Calu3 (cell line): ENCODE measurements around the gene DNAJB2. TPM values are rescaled to one million over a fixed set of nuclear protein-coding genes. Genes with fewer than 3 reads are reported as not detected.

Experiments used
- BruUV-seq: library from RNA; stranded (reverse); fragments of 400-500 nt; replicated peaks from 2 replicates; lab custom pipeline; 2021; lab: Mats Ljungman, UMichigan
- CTCF ChIA-PET: fragments of 300-600 bp; sonication (Branson Sonifier 250); formaldehyde crosslinking; loops from one replicate; lab custom pipeline; 2022; ENCODE audit warnings: antibody characterized with exemption; lab: Charles Lee
- DNase-seq: peaks from one replicate; pipeline ENCODE4 v3.0.0; 2022
- H3K27ac Mint-ChIP-seq: one replicate; pipeline ENCODE4 v1.8.0; 2022; ENCODE audit warnings: mixed read lengths; ENCODE audit not compliant: unreplicated experiment
- H3K27me3 Mint-ChIP-seq: one replicate; pipeline ENCODE4 v1.8.0; 2022; ENCODE audit warnings: mixed read lengths; ENCODE audit not compliant: unreplicated experiment
- H3K36me3 Mint-ChIP-seq: one replicate; pipeline ENCODE4 v1.8.0; 2022; ENCODE audit warnings: mild to moderate bottlenecking, moderate library complexity, mixed read lengths; ENCODE audit not compliant: insufficient read depth, unreplicated experiment
- H3K4me1 Mint-ChIP-seq: one replicate; pipeline ENCODE4 v1.8.0; 2022; ENCODE audit warnings: mild to moderate bottlenecking, low read depth, mixed read lengths; ENCODE audit not compliant: unreplicated experiment
- H3K4me3 Mint-ChIP-seq: one replicate; pipeline ENCODE4 v1.8.0; 2022; ENCODE audit warnings: mild to moderate bottlenecking, low read depth, moderate library complexity, mixed read lengths; ENCODE audit not compliant: unreplicated experiment
- H3K9me3 Mint-ChIP-seq: one replicate; pipeline ENCODE4 v1.8.0; 2022; ENCODE audit warnings: low read depth, mixed read lengths; ENCODE audit not compliant: unreplicated experiment
- intact Hi-C: fragments of 100-400 bp; cut with micrococcal nuclease; formaldehyde crosslinking; loops from one replicate; pipeline ENCODE4 v1.10.0; 2022; ENCODE audit not compliant: unreplicated experiment
- total RNA-seq: library from RNA; stranded (reverse); gene quantifications from 2 replicates; pipeline ENCODE4 v1.2.3, GENCODE V29; 2022
- TF ChIP-seq, protein P1 (sequence below): fragments of 200-600 bp; IDR thresholded peaks from one replicate; pipeline ENCODE4 v1.8.0; 2022; ENCODE audit warnings: antibody characterized with exemption; ENCODE audit not compliant: unreplicated experiment

Gene DNAJB2
- total RNA-seq, 1 experiment from 2014 or later, result 68.2 TPM

DNA sequence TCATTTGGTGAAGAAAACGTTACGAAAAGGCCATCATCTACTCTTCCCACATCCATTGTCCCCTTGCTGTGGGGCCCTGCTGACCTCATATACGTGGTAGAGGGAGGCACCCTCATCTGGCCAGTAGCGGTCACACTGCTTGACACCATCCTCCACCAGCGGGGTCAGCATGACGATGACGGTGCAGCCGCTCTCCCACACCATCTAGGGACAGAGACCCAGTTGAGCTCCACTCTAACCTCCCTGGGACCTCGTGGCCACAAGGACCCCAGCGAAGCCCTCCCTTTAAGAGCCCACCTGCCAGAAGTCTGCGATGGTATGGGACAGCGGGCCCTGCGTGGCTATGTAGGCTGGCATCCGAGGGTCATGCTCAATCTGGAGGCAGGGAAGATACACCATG lies 17.0 kb downstream of the DNAJB2 start:
- TF ChIP-seq, protein P1, sequence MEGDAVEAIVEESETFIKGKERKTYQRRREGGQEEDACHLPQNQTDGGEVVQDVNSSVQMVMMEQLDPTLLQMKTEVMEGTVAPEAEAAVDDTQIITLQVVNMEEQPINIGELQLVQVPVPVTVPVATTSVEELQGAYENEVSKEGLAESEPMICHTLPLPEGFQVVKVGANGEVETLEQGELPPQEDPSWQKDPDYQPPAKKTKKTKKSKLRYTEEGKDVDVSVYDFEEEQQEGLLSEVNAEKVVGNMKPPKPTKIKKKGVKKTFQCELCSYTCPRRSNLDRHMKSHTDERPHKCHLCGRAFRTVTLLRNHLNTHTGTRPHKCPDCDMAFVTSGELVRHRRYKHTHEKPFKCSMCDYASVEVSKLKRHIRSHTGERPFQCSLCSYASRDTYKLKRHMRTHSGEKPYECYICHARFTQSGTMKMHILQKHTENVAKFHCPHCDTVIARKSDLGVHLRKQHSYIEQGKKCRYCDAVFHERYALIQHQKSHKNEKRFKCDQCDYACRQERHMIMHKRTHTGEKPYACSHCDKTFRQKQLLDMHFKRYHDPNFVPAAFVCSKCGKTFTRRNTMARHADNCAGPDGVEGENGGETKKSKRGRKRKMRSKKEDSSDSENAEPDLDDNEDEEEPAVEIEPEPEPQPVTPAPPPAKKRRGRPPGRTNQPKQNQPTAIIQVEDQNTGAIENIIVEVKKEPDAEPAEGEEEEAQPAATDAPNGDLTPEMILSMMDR, result no peak
- H3K4me1 Mint-ChIP-seq, result no peaks in the 10 kb centered on the region
- intact Hi-C loops, result loop anchor here (5.0 kb wide), 2 partner anchors 44 to 119 kb away; partner anchors contain the start of genes CNPPD1, RETREG2, TUBA4A and TUBA4B
- no peak for DNase-seq
- CTCF ChIA-PET, result interaction anchor here (2.2 to 2.6 kb wide), 2 partner anchors 18 to 294 kb away, joined by 6 to 41 read pairs; partner anchors contain the start of gene DNAJB2
- no peaks in the 10 kb centered on the region for H3K9me3 Mint-ChIP-seq
- no peak overlapping the region for H3K4me3 Mint-ChIP-seq
- no TSS peak for BruUV-seq
- peaks cover 21% of the 10 kb centered on the region for H3K27me3 Mint-ChIP-seq
- peaks cover 8% of the 10 kb centered on the region for H3K36me3 Mint-ChIP-seq
- no peak overlapping the region for H3K27ac Mint-ChIP-seq

DNA sequence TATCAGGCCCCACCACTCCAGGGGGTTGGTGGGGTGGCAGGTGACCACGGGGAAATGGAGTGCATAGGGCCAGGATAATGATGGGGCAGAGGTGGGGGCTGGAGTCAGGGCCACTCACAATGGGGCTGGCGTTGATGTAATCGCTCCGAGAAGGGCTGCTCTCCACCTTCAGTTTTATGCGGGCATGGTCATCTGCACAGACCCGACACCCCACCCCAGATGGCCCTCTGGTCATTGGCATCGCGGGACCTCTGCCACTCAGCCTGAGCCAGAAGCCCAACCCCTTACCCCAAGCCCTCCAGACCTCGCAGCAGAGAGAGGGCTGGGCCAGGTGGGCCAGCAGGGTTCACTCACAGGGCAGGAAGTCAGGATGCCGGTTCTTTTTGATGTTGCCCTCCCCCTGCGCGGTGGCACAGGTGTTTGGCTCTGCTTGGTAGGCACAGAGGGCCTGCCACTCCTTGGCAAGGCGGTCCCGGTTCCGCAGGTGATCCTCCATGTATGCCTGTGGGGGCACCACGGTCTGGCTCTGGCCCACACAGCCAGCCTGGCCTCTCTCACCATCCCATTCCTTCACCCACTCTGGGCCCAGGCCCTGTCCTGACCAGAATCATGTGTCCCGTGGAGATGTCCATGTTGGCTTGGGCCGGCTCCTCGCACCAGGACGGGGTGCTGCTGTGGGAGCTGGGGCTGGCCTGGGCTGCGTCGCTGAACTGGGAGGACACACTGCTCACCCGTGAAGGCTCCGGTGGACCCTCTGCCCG lies 17.6 kb downstream of the DNAJB2 start:
- Mint-ChIP-seq H3K36me3 (peaks cover 8% of the 10 kb centered on the region), H3K4me1 (no peaks in the 10 kb centered on the region), H3K9me3 (no peaks in the 10 kb centered on the region), H3K4me3 (no peak overlapping the region), H3K27me3 (peaks cover 27% of the 10 kb centered on the region), H3K27ac (no peak overlapping the region)
- TF ChIP-seq, protein P1, result no peak
- intact Hi-C loops, result loop anchor here (5.0 kb wide), 2 partner anchors 45 to 120 kb away; partner anchors contain the start of genes CNPPD1, RETREG2, TUBA4A and TUBA4B
- DNase-seq, result no peak
- CTCF ChIA-PET, result interaction anchor here (2.6 kb wide), 1 partner anchor 19 kb away, joined by 41 read pairs; the partner anchor contains the start of gene DNAJB2
- BruUV-seq, result no TSS peak

- Mint-ChIP-seq H3K4me1 (no peaks in the 10 kb centered on the region), H3K27ac (no peak overlapping the region), H3K4me3 (no peak overlapping the region), H3K36me3 (peaks cover 8% of the 10 kb centered on the region), H3K27me3 (peaks cover 38% of the 10 kb centered on the region), H3K9me3 (no peaks in the 10 kb centered on the region)
- intact Hi-C loops, result loop anchor here (1.0 to 5.0 kb wide), 3 partner anchors 46 to 138 kb away; partner anchors contain the start of genes CNPPD1, NHEJ1, RETREG2 and TUBA4A
- CTCF ChIA-PET, result no interaction called here
- BruUV-seq, result no TSS peak
- no peak for DNase-seq
- TF ChIP-seq, protein P1, result no peak
Observed at GRCh38 chr2:219297766-219298456, 18.7 kb downstream of the DNAJB2 start.

DNA sequence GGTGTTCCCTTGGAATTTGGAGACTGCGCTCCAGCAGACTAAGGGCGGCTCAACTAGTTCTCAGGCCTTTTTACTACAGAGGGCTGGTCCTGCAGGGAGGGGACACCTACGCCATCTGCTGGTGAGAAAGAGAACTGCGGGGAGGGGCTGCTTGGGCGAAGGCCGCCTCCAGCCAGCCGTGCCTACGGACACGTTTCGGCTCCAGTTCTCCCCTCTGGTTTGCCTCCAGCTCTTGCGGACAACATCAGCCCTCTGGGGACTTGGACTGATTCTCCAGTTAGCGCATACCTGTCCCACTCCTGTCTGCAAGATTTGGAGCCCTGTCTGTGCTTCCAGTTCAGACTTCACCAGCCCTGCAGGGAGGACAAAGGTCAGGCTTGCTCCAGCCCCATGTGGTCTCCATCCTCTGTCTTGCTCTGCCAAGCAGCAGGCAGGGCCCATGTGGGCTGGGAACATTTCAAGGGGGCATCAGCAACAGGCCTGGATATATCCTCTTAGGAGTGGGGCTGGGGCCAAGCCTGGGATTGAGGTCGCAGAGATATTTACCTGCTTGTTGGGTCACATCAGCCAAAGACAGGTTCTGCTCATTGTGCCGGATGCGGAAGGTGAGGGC lies 19.7 kb downstream of the DNAJB2 start:
- intact Hi-C loops, result loop anchor here (1.0 to 5.0 kb wide), 3 partner anchors 47 to 139 kb away; partner anchors contain the start of genes CNPPD1, NHEJ1, RETREG2 and TUBA4A
- Mint-ChIP-seq H3K4me3 (no peak overlapping the region), H3K27me3 (peaks cover 48% of the 10 kb centered on the region), H3K36me3 (peaks cover 5% of the 10 kb centered on the region), H3K9me3 (no peaks in the 10 kb centered on the region), H3K4me1 (no peaks in the 10 kb centered on the region), H3K27ac (no peak overlapping the region)
- DNase-seq, result peak; percentile 94
- CTCF ChIA-PET, result interaction anchor here (0.6 kb wide), 1 partner anchor 76 kb away, joined by 5 read pairs; no protein-coding TSS in a partner anchor
- TF ChIP-seq, protein P1, result peak; percentile 95
- BruUV-seq, result no TSS peak
